SK-N-SH (cell line): ENCODE measurements around the gene SIRT3.
"Not testable (repeated sequence)": the region's sequence is repeated elsewhere in the genome, so short reads cannot be mapped to it uniquely, and the experiment has no call there.

Source experiments
- CTCF ChIP-seq: fragments of 200-600 bp; sonication (generic); IDR thresholded peaks from 2 replicates; pipeline ENCODE4 v1.6.1; 2017; ENCODE audit warnings: antibody characterized with exemption, mild to moderate bottlenecking, moderate library complexity
- NRF1 ChIP-seq: IDR thresholded peaks from 2 replicates; pipeline ENCODE4 v1.6.1; 2012; ENCODE audit warnings: low read depth, mild to moderate bottlenecking, low read length
- POLR2AphosphoS5 ChIP-seq: IDR thresholded peaks from 2 replicates; pipeline ENCODE4 v1.6.1; 2012; ENCODE audit warnings: low read depth, low read length
- RAD21 ChIP-seq: IDR thresholded peaks from 2 replicates; pipeline ENCODE4 v1.6.1; 2012; ENCODE audit warnings: mild to moderate bottlenecking, low read length
- REST ChIP-seq: IDR thresholded peaks from 2 replicates; pipeline ENCODE4 v1.6.1; 2012; ENCODE audit warnings: mild to moderate bottlenecking, low read depth, low read length, moderate library complexity
- RFX5 ChIP-seq: IDR thresholded peaks from 2 replicates; pipeline ENCODE4 v1.6.1; 2012; ENCODE audit warnings: mild to moderate bottlenecking, improper control_type of control experiment, low read length
- SMC3 ChIP-seq: IDR thresholded peaks from 2 replicates; pipeline ENCODE4 v1.6.1; 2012; ENCODE audit warnings: low read depth, low read length, improper control_type of control experiment
- TAF1 ChIP-seq: IDR thresholded peaks from 2 replicates; pipeline ENCODE4 v1.6.1; 2012; ENCODE audit warnings: low read depth, mild to moderate bottlenecking, low read length, moderate library complexity, borderline replicate concordance
- TEAD4 ChIP-seq: IDR thresholded peaks from 2 replicates; pipeline ENCODE4 v1.4.0; 2012; ENCODE audit warnings: mild to moderate bottlenecking, borderline replicate concordance; ENCODE audit not compliant: insufficient read depth

GRCh38 chr11:192674-193128 lies 43.4 kb downstream of the SIRT3 start, which contains the start of gene SCGB1C1:
- not testable (repeated sequence) for TF ChIP-seq CTCF, SMC3, NRF1, TEAD4, RAD21, REST, TAF1, POLR2AphosphoS5, RFX5
